CD4-positive, alpha-beta T cell treated with Interleukin-15 for 1 hour (primary cell): ENCODE measurements around the gene NSRP1.
"Not testable (repeated sequence)": the region's sequence is repeated elsewhere in the genome, so short reads cannot be mapped to it uniquely, and the experiment has no call there.

Experiments
- DNase-seq: peaks from one replicate; pipeline ENCODE4 v3.0.0-alpha.2; 2020

NSRP1 gene

GRCh38 chr17:30116661-30117551, at the start of gene NSRP1:
NSRP1 (plus strand) TSS chr17:30116816; CDS start chr17:30116844, 28 bp downstream.
- DNase-seq = peak; percentile 93

GRCh38 chr17:30068465-30068864, 48.2 kb upstream of the NSRP1 start:
- DNase-seq = no peak

GRCh38 chr17:30074254-30074653, 42.4 kb upstream of the NSRP1 start:
- no peak for DNase-seq

- DNase-seq = no peak
Observed at GRCh38 chr17:30074730-30075129, 41.9 kb upstream of the NSRP1 start.

- DNase-seq = no peak
Observed at GRCh38 chr17:30082773-30083172, 33.8 kb upstream of the NSRP1 start.

GRCh38 chr17:30084788-30085187, 31.8 kb upstream of the NSRP1 start:
- no peak for DNase-seq

GRCh38 chr17:30086896-30087295, 29.7 kb upstream of the NSRP1 start:
- no peak for DNase-seq

- DNase-seq = not testable (repeated sequence)
Observed at GRCh38 chr17:30087431-30087830, 29.2 kb upstream of the NSRP1 start.

GRCh38 chr17:30091121-30091670, 25.4 kb upstream of the NSRP1 start:
- DNase-seq = no peak

GRCh38 chr17:30091771-30092170, 24.8 kb upstream of the NSRP1 start:
- no peak for DNase-seq

GRCh38 chr17:30092886-30093285, 23.7 kb upstream of the NSRP1 start:
- no peak for DNase-seq

GRCh38 chr17:30093463-30094147, 23.0 kb upstream of the NSRP1 start:
- DNase-seq = peak; percentile 28

- no peak for DNase-seq
Observed at GRCh38 chr17:30095507-30096244, 20.9 kb upstream of the NSRP1 start.

GRCh38 chr17:30101686-30102390, 14.8 kb upstream of the NSRP1 start:
- no peak for DNase-seq

GRCh38 chr17:30103921-30104320, 12.7 kb upstream of the NSRP1 start:
- DNase-seq = no peak

GRCh38 chr17:30104575-30105339, 11.9 kb upstream of the NSRP1 start:
- DNase-seq = peak; percentile 86

GRCh38 chr17:30112794-30113193, 3.8 kb upstream of the NSRP1 start:
- DNase-seq = no peak

GRCh38 chr17:30113213-30113612, 3.4 kb upstream of the NSRP1 start:
- DNase-seq = no peak

GRCh38 chr17:30116345-30116660, 313 bp upstream of the NSRP1 start:
- no peak for DNase-seq

- no peak for DNase-seq
Observed at GRCh38 chr17:30117675-30118081, 1.1 kb downstream of the NSRP1 start.

- not testable (repeated sequence) for DNase-seq
Observed at GRCh38 chr17:30118635-30119034, 2.0 kb downstream of the NSRP1 start.

GRCh38 chr17:30124273-30124796, 7.7 kb downstream of the NSRP1 start:
- DNase-seq = no peak
